ENCODE measurements around the gene ARPC5.

Gene ARPC5

GRCh38 chr1:183640193-183640592 is 4.6 kb upstream of the ARPC5 start:
- no peak for TF ChIP-seq CTCF (IDR thresholded peaks at IDR 0.05; ENCODE audit: unreplicated experiment in 3 of 3)
- H3K9me3 Mint-ChIP-seq, result no peaks in the 10 kb centered on the region
- H3K36me3 Mint-ChIP-seq (ENCODE audit: low read depth), result no peaks in the 10 kb centered on the region
- no peak overlapping the region for H3K4me3 Mint-ChIP-seq
- H3K4me1 Mint-ChIP-seq, result peaks cover 7% of the 10 kb centered on the region
- peaks cover 35% of the 10 kb centered on the region for H3K27me3 Mint-ChIP-seq (ENCODE audit: low read depth)
- H3K27ac Mint-ChIP-seq, result no peak overlapping the region

GRCh38 chr1:183638649-183639387 is 3.2 kb upstream of the ARPC5 start:
- no peaks in the 10 kb centered on the region for H3K36me3 Mint-ChIP-seq (ENCODE audit: low read depth)
- TF ChIP-seq CTCF (IDR thresholded peaks at IDR 0.05; ENCODE audit: unreplicated experiment in 3 of 3), result no peak
- H3K27ac Mint-ChIP-seq, result no peak overlapping the region
- H3K27me3 Mint-ChIP-seq (ENCODE audit: low read depth), result peaks cover 35% of the 10 kb centered on the region
- H3K9me3 Mint-ChIP-seq, result no peaks in the 10 kb centered on the region
- H3K4me1 Mint-ChIP-seq, result peaks cover 13% of the 10 kb centered on the region
- H3K4me3 Mint-ChIP-seq, result no peak overlapping the region

GRCh38 chr1:183636783-183637182 is 1.2 kb upstream of the ARPC5 start:
- Mint-ChIP-seq H3K4me1 (peaks cover 29% of the 10 kb centered on the region), H3K4me3 (peak overlapping the region; percentile 100), H3K36me3 (ENCODE audit: low read depth) (peaks cover 2% of the 10 kb centered on the region), H3K27ac (no peak overlapping the region), H3K9me3 (no peaks in the 10 kb centered on the region), H3K27me3 (ENCODE audit: low read depth) (peaks cover 35% of the 10 kb centered on the region)
- TF ChIP-seq CTCF (IDR thresholded peaks at IDR 0.05; ENCODE audit: unreplicated experiment in 3 of 3), result no peak

- peaks cover 4% of the 10 kb centered on the region for H3K36me3 Mint-ChIP-seq (ENCODE audit: low read depth)
- H3K27me3 Mint-ChIP-seq (ENCODE audit: low read depth), result peaks cover 33% of the 10 kb centered on the region
- H3K27ac Mint-ChIP-seq, result peak overlapping the region; percentile 97 to 99 (median 99)
- no peak for TF ChIP-seq CTCF (IDR thresholded peaks at IDR 0.05; ENCODE audit: unreplicated experiment in 3 of 3)
- H3K4me3 Mint-ChIP-seq, result peak overlapping the region; percentile 100
- H3K9me3 Mint-ChIP-seq, result no peaks in the 10 kb centered on the region
- peaks cover 31% of the 10 kb centered on the region for H3K4me1 Mint-ChIP-seq
Observed at GRCh38 chr1:183636334-183636682, 725 bp upstream of the ARPC5 start.

- TF ChIP-seq CTCF (IDR thresholded peaks at IDR 0.05; ENCODE audit: unreplicated experiment in 3 of 3), result no peak
- H3K4me3 Mint-ChIP-seq, result peak overlapping the region; percentile 100
- H3K4me1 Mint-ChIP-seq, result peaks cover 39% of the 10 kb centered on the region
- peaks cover 32% of the 10 kb centered on the region for H3K27me3 Mint-ChIP-seq (ENCODE audit: low read depth)
- H3K36me3 Mint-ChIP-seq (ENCODE audit: low read depth), result peaks cover 14% of the 10 kb centered on the region
- peak overlapping the region; percentile 97 to 99 (median 99) for H3K27ac Mint-ChIP-seq
- H3K9me3 Mint-ChIP-seq, result no peaks in the 10 kb centered on the region
Observed at GRCh38 chr1:183635099-183635605, 431 bp downstream of the ARPC5 start.

Data from nephron (organoid).